GM23338 (cell line): ENCODE data around the gene TRPC4. TPM values are rescaled to one million over a fixed set of nuclear protein-coding genes. Genes with fewer than 3 reads are reported as not detected.
A peak's percentile ranks its signal among the peaks of the same experiment; 100 is the strongest.

Source experiments
- ATAC-seq: fragments of 200-7000 bp; cut with Tn5 transposase; 3 replicates; pipeline ENCODE4 v1.9.1; 2020
- DNase-seq: peaks from one replicate; pipeline ENCODE4 v3.0.0-alpha.2; 2015; ENCODE audit warnings: low spot score
- H2AFZ ChIP-seq: fragments of 200-600 bp; sonication (generic); 2 replicates; pipeline ENCODE4 v1.8.0; 2016; ENCODE audit warnings: antibody characterized with exemption, mild to moderate bottlenecking, moderate library complexity
- H3F3A ChIP-seq: fragments of 200-600 bp; sonication (generic); replicated peaks from 2 replicates; pipeline ENCODE4 v1.8.0; 2017; ENCODE audit warnings: antibody characterized with exemption, mixed run types, low read depth
- H3K27ac ChIP-seq: fragments of 200-600 bp; sonication (generic); 2 replicates; pipeline ENCODE4 v1.6.1; 2016; ENCODE audit warnings: low read depth
- H3K27me3 ChIP-seq: fragments of 200-600 bp; sonication (generic); 2 replicates; pipeline ENCODE4 v1.8.0; 2016; ENCODE audit warnings: mild to moderate bottlenecking, mixed run types, moderate library complexity; ENCODE audit not compliant: insufficient read depth
- H3K36me3 ChIP-seq: fragments of 200-600 bp; sonication (generic); 2 replicates; pipeline ENCODE4 v1.8.0; 2016; ENCODE audit warnings: mild to moderate bottlenecking; ENCODE audit not compliant: insufficient read depth
- H3K4me1 ChIP-seq: fragments of 200-600 bp; sonication (generic); 2 replicates; pipeline ENCODE4 v1.8.0; 2016; ENCODE audit warnings: mild to moderate bottlenecking, moderate library complexity; ENCODE audit not compliant: insufficient read depth
- H3K4me2 ChIP-seq: fragments of 200-600 bp; sonication (generic); 2 replicates; pipeline ENCODE4 v1.7.1; 2017; ENCODE audit warnings: mixed run types
- H3K4me3 ChIP-seq: fragments of 200-600 bp; sonication (generic); 2 replicates; pipeline ENCODE4 v1.6.1; 2016; ENCODE audit warnings: mixed run types
- H3K79me2 ChIP-seq: fragments of 200-600 bp; sonication (generic); replicated peaks from 2 replicates; pipeline ENCODE4 v1.8.0; 2017; ENCODE audit warnings: mild to moderate bottlenecking; ENCODE audit not compliant: insufficient read depth
- H3K9me2 ChIP-seq: fragments of 200-600 bp; sonication (generic); 2 replicates; pipeline ENCODE4 v1.8.0; 2017; ENCODE audit not compliant: insufficient read depth
- H4K20me1 ChIP-seq: fragments of 200-600 bp; sonication (generic); replicated peaks from 2 replicates; pipeline ENCODE4 v1.8.0; 2017; ENCODE audit warnings: mild to moderate bottlenecking; ENCODE audit not compliant: insufficient read depth
- H3K27ac Mint-ChIP-seq: 2 replicates; pipeline ENCODE4 v1.8.0; 2020; ENCODE audit warnings: inconsistent platforms, mild to moderate bottlenecking, moderate library complexity, mixed read lengths
- H3K27me3 Mint-ChIP-seq: 3 replicates; pipeline ENCODE4 v1.8.0; 2022; ENCODE audit warnings: low read depth, mild to moderate bottlenecking, moderate library complexity, mixed read lengths, inconsistent platforms; ENCODE audit not compliant: insufficient read depth, poor library complexity
- H3K36me3 Mint-ChIP-seq: 3 replicates; pipeline ENCODE4 v1.8.0; 2021; ENCODE audit warnings: low read depth, mild to moderate bottlenecking, inconsistent platforms, moderate library complexity, mixed read lengths
- H3K4me1 Mint-ChIP-seq: 3 replicates; pipeline ENCODE4 v1.8.0; 2020; ENCODE audit warnings: mild to moderate bottlenecking, inconsistent platforms, mixed read lengths
- H3K4me3 Mint-ChIP-seq: 3 replicates; pipeline ENCODE4 v1.8.0; 2021; ENCODE audit warnings: moderate library complexity, mild to moderate bottlenecking, inconsistent platforms, mixed read lengths
- H3K9me3 Mint-ChIP-seq: 3 replicates; pipeline ENCODE4 v1.8.0; 2020; ENCODE audit warnings: moderate library complexity, mild to moderate bottlenecking, inconsistent platforms, mixed read lengths
- CREB1 ChIP-seq: fragments of 250-450 bp; sonication (Bioruptor Pico); IDR thresholded peaks from 2 replicates; pipeline ENCODE4 v1.5.0; 2020; ENCODE audit warnings: low read depth, mild to moderate bottlenecking, moderate library complexity
- EZH2 ChIP-seq: fragments of 200-600 bp; sonication (generic); IDR thresholded peaks from one replicate; pipeline ENCODE4 v1.8.0; 2017; ENCODE audit warnings: antibody characterized with exemption, mild to moderate bottlenecking, low read depth; ENCODE audit not compliant: unreplicated experiment
- EZH2phosphoT487 ChIP-seq: fragments of 200-600 bp; sonication (generic); IDR thresholded peaks from one replicate; pipeline ENCODE4 v1.8.1; 2018; ENCODE audit warnings: antibody characterized with exemption; ENCODE audit not compliant: unreplicated experiment
- NANOG ChIP-seq: IDR thresholded peaks from 2 replicates; pipeline ENCODE4 v1.6.1; 2016; ENCODE audit warnings: antibody characterized with exemption, borderline replicate concordance
- POLR2AphosphoS5 ChIP-seq: IDR thresholded peaks from 2 replicates; pipeline ENCODE4 v1.6.1; 2016; ENCODE audit warnings: antibody characterized with exemption, low read depth
- STAT1 ChIP-seq: IDR thresholded peaks from one replicate; pipeline ENCODE4 v1.6.1; 2016; ENCODE audit warnings: antibody characterized with exemption; ENCODE audit not compliant: unreplicated experiment
- ZNF114 ChIP-seq: fragments of 250-450 bp; sonication (Bioruptor Pico); IDR thresholded peaks from 2 replicates; pipeline ENCODE4 v1.5.0; 2020; ENCODE audit warnings: mild to moderate bottlenecking, moderate library complexity
- polyA plus RNA-seq: library from polyadenylated mRNA; unstranded; fragments of >200 nt; fragmentation: Nextera tagmentation; extraction: Ambion mirVana; gene quantifications from 2 replicates; pipeline ENCODE4 v1.2.1, GENCODE V29; 2016
- total RNA-seq: library from RNA; depleted of rRNA; stranded (reverse); fragments of >200 nt; shearing (Covaris generic); gene quantifications from 2 replicates; pipeline ENCODE4 v1.2.3, GENCODE V29; 2014
- TF ChIP-seq, protein P1 (sequence below), 2 experiments: fragments of 200-600 bp in 1 of 2; sonication (generic) in 1 of 2; conservative IDR thresholded peaks; 2 replicates each; pipeline versions ENCODE4 v1.5.1 to v1.6.1; 2016 to 2017; ENCODE audit warnings: antibody characterized with exemption in 2 of 2, low read depth in 2 of 2, mild to moderate bottlenecking in 2 of 2, moderate library complexity in 1 of 2
- TF ChIP-seq, protein P2 (sequence below): IDR thresholded peaks from one replicate; pipeline ENCODE4 v1.6.1; 2018; ENCODE audit warnings: antibody characterized with exemption; ENCODE audit not compliant: unreplicated experiment

The TRPC4 gene
- total and polyA plus RNA-seq, 2 experiments from 2014 or later, result 1.1 to 2.1 TPM

DNA sequence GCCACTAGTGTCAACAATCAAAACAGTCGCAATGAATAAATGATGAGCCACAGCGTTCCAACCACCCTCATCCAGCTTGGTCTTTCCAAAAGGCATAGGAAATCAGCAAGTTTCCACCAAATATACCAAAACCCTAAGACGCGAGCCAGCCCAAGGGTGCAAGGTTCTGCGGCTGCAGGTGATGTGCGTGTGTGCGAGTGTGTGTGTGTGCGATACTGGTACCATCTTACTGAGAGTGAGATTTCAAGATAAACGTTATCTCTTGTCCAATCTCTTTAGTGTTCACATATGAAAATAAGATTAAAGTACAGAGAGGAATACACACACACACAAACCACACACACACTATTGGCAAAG, 895 bp upstream of the TRPC4 start (continued):
- TF ChIP-seq, protein P1, sequence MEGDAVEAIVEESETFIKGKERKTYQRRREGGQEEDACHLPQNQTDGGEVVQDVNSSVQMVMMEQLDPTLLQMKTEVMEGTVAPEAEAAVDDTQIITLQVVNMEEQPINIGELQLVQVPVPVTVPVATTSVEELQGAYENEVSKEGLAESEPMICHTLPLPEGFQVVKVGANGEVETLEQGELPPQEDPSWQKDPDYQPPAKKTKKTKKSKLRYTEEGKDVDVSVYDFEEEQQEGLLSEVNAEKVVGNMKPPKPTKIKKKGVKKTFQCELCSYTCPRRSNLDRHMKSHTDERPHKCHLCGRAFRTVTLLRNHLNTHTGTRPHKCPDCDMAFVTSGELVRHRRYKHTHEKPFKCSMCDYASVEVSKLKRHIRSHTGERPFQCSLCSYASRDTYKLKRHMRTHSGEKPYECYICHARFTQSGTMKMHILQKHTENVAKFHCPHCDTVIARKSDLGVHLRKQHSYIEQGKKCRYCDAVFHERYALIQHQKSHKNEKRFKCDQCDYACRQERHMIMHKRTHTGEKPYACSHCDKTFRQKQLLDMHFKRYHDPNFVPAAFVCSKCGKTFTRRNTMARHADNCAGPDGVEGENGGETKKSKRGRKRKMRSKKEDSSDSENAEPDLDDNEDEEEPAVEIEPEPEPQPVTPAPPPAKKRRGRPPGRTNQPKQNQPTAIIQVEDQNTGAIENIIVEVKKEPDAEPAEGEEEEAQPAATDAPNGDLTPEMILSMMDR (conservative IDR thresholded peaks at IDR 0.05; ENCODE audit: low read depth in 2 of 2), result no peak; a peak in 1 of 4 replicates
- no peak for TF ChIP-seq POLR2AphosphoS5
- no peak for TF ChIP-seq EZH2phosphoT487
- TF ChIP-seq STAT1, result no peak
- no peak for TF ChIP-seq CREB1 (CRISPR knock-in tag)
- TF ChIP-seq, protein P2, sequence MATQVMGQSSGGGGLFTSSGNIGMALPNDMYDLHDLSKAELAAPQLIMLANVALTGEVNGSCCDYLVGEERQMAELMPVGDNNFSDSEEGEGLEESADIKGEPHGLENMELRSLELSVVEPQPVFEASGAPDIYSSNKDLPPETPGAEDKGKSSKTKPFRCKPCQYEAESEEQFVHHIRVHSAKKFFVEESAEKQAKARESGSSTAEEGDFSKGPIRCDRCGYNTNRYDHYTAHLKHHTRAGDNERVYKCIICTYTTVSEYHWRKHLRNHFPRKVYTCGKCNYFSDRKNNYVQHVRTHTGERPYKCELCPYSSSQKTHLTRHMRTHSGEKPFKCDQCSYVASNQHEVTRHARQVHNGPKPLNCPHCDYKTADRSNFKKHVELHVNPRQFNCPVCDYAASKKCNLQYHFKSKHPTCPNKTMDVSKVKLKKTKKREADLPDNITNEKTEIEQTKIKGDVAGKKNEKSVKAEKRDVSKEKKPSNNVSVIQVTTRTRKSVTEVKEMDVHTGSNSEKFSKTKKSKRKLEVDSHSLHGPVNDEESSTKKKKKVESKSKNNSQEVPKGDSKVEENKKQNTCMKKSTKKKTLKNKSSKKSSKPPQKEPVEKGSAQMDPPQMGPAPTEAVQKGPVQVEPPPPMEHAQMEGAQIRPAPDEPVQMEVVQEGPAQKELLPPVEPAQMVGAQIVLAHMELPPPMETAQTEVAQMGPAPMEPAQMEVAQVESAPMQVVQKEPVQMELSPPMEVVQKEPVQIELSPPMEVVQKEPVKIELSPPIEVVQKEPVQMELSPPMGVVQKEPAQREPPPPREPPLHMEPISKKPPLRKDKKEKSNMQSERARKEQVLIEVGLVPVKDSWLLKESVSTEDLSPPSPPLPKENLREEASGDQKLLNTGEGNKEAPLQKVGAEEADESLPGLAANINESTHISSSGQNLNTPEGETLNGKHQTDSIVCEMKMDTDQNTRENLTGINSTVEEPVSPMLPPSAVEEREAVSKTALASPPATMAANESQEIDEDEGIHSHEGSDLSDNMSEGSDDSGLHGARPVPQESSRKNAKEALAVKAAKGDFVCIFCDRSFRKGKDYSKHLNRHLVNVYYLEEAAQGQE, result no peak
- TF ChIP-seq EZH2, result no peak
- TF ChIP-seq NANOG, result no peak
- TF ChIP-seq ZNF114, result no peak

DNA sequence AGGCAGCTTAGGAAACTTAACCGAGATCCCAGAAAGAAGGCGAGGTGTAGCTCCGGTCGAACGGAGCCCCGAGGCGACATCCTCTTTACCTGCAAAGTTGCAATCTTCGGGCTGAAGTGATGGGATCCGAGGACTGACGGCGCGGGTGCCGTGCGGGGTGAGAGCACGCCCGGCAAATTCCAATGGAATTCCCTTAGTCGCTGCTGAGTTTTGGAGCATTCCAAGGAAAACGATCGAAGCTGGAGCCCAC, 141 bp downstream of the TRPC4 start:
- peaks cover 28% of the 10 kb centered on the region for H3K27me3 ChIP-seq
- no peaks in the 10 kb centered on the region; the same call in 1 of the 2 replicates for H3K79me2 ChIP-seq
- no peak overlapping the region for H3K27ac ChIP-seq
- Mint-ChIP-seq H3K4me1 (peaks cover 23% of the 10 kb centered on the region), H3K9me3 (peaks cover 3% of the 10 kb centered on the region; the same call in 1 of the 3 replicates), H3K27ac (peak overlapping the region; percentile 28; the same call in 1 of the 2 replicates), H3K36me3 (no peaks in the 10 kb centered on the region; the same call in 2 of the 3 replicates), H3K4me3 (peak overlapping the region; percentile 86), H3K27me3 (peaks cover 10% of the 10 kb centered on the region)
- peak; percentile 52 for ATAC-seq
- TF ChIP-seq POLR2AphosphoS5, result no peak
- TF ChIP-seq EZH2, result peak; percentile 20
- TF ChIP-seq NANOG, result no peak
- no peak for TF ChIP-seq ZNF114
- H3K9me2 ChIP-seq, result no peaks in the 10 kb centered on the region
- H3K36me3 ChIP-seq, result no peaks in the 10 kb centered on the region
- peak overlapping the region; percentile 74 for H3K4me3 ChIP-seq
- no peaks in the 10 kb centered on the region for H3F3A ChIP-seq
- peak overlapping the region; percentile 98 for H2AFZ ChIP-seq
- peaks cover 13% of the 10 kb centered on the region for H3K4me1 ChIP-seq
- H4K20me1 ChIP-seq, result no peaks in the 10 kb centered on the region
- peak; percentile 70 for DNase-seq
- H3K4me2 ChIP-seq, result peak overlapping the region; percentile 93
